K562 (cell line): Measurements from ENCODE around the gene POLR3K. TPM values are rescaled to one million over a fixed set of nuclear protein-coding genes. Genes with fewer than 3 reads are reported as not detected.

Experiments
- DACH1 ChIP-seq: fragments of 450-650 bp; IDR thresholded peaks from 2 replicates; pipeline ENCODE4 v1.6.1; 2018; ENCODE audit not compliant: partially characterized antibody
- ESRRA ChIP-seq: fragments of 450-650 bp; IDR thresholded peaks from 2 replicates; pipeline ENCODE4 v1.6.1; 2014; ENCODE audit warnings: low read depth, mild to moderate bottlenecking, moderate library complexity, borderline replicate concordance
- GTF3C2 ChIP-seq: IDR thresholded peaks from 3 replicates; pipeline ENCODE4 v1.6.1; 2011; ENCODE audit warnings: borderline replicate concordance, mild to moderate bottlenecking, moderate library complexity; ENCODE audit not compliant: insufficient read length; ENCODE audit errors: extremely low read depth
- HDAC8 ChIP-seq: fragments of 450-650 bp; IDR thresholded peaks from 2 replicates; pipeline ENCODE4 v1.6.1; 2016; ENCODE audit warnings: mild to moderate bottlenecking, missing genetic modification characterization, moderate library complexity, missing compliant biosample characterization
- RFX5 ChIP-seq: IDR thresholded peaks from 2 replicates; pipeline ENCODE4 v1.6.1; 2011; ENCODE audit warnings: low read depth, mild to moderate bottlenecking, improper control_type of control experiment, low read length
- TSHZ1 ChIP-seq: fragments of 250-450 bp; sonication (Bioruptor Pico); IDR thresholded peaks from 2 replicates; pipeline ENCODE4 v1.4.0; 2020; ENCODE audit warnings: mild to moderate bottlenecking, moderate library complexity
- ZBTB17 ChIP-seq: fragments of 450-650 bp; formaldehyde crosslinking; IDR thresholded peaks from 2 replicates; pipeline ENCODE4 v1.4.0; 2020; ENCODE audit warnings: mild to moderate bottlenecking
- ZNF175 ChIP-seq: fragments of 200-800 bp; sonication (Bioruptor generic); IDR thresholded peaks from 2 replicates; pipeline ENCODE4 v1.6.1; 2016; ENCODE audit warnings: low read depth, mild to moderate bottlenecking, missing genetic modification characterization, missing compliant biosample characterization
- polyA plus RNA-seq, 8 experiments: library from polyadenylated mRNA; depleted of rRNA in 4 of 8; stranded (reverse) in 5 of 8; unstranded in 3 of 8; fragments of >200 nt; fragmentation: Nextera tagmentation in 2 of 8; fragmentation: Illumina TruSeq in 1 of 8; extraction: Ambion mirVana in 2 of 8; extraction: Trizol in 1 of 8; gene quantifications; 2 replicates each; pipeline versions ENCODE4 v1.2.1 to v1.2.3, GENCODE V29; 2011 to 2014; ENCODE audit warnings: inconsistent platforms in 1 of 8, missing spikeins in 1 of 8
- total RNA-seq, 7 experiments: library from RNA; depleted of rRNA in 6 of 7; stranded (reverse); fragments of >200 nt in 6 of 7; fragmentation: Illumina TruSeq in 2 of 7; extraction: Trizol in 2 of 7; gene quantifications; 2 replicates each; pipeline versions ENCODE4 v1.2.1 to v1.2.3, GENCODE V29; 2011 to 2021; ENCODE audit warnings: low replicate concordance in 1 of 7
- TF ChIP-seq, protein P1 (sequence below), 2 experiments: fragments of 450-650 bp; formaldehyde crosslinking in 1 of 2; IDR thresholded peaks; 2 replicates each; pipeline versions ENCODE4 v1.4.0 to v1.6.1; 2014 to 2020; ENCODE audit warnings: mild to moderate bottlenecking in 2 of 2, borderline replicate concordance in 1 of 2, low read depth in 1 of 2
- TF ChIP-seq, protein P2 (sequence below): conservative IDR thresholded peaks from 2 replicates; pipeline ENCODE4 v1.6.1; 2011; ENCODE audit warnings: low read depth, mild to moderate bottlenecking, low read length; ENCODE audit not compliant: control insufficient read depth

POLR3K gene
- total and polyA plus RNA-seq, 9 of the 15 experiments (the other 6 are each of a cell fraction or from before 2014, with no cell fraction given) = 42.1 to 315 (median 86.7) TPM

GRCh38 chr16:77807-78443, 24.5 kb upstream of the POLR3K start, which contains the start of gene MPG (continued):
- TF ChIP-seq TSHZ1 = no peak
- TF ChIP-seq ZNF175 = no peak
- no peak for TF ChIP-seq HDAC8 (tag)
- no peak for TF ChIP-seq ESRRA
- no peak for TF ChIP-seq DACH1
- TF ChIP-seq GTF3C2 = no peak
- TF ChIP-seq ZBTB17 (CRISPR knock-in tag) = no peak
- TF ChIP-seq, protein P1, sequence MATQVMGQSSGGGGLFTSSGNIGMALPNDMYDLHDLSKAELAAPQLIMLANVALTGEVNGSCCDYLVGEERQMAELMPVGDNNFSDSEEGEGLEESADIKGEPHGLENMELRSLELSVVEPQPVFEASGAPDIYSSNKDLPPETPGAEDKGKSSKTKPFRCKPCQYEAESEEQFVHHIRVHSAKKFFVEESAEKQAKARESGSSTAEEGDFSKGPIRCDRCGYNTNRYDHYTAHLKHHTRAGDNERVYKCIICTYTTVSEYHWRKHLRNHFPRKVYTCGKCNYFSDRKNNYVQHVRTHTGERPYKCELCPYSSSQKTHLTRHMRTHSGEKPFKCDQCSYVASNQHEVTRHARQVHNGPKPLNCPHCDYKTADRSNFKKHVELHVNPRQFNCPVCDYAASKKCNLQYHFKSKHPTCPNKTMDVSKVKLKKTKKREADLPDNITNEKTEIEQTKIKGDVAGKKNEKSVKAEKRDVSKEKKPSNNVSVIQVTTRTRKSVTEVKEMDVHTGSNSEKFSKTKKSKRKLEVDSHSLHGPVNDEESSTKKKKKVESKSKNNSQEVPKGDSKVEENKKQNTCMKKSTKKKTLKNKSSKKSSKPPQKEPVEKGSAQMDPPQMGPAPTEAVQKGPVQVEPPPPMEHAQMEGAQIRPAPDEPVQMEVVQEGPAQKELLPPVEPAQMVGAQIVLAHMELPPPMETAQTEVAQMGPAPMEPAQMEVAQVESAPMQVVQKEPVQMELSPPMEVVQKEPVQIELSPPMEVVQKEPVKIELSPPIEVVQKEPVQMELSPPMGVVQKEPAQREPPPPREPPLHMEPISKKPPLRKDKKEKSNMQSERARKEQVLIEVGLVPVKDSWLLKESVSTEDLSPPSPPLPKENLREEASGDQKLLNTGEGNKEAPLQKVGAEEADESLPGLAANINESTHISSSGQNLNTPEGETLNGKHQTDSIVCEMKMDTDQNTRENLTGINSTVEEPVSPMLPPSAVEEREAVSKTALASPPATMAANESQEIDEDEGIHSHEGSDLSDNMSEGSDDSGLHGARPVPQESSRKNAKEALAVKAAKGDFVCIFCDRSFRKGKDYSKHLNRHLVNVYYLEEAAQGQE (IDR thresholded peaks at IDR 0.05; ENCODE audit: borderline replicate concordance) = peak; percentile 36
- TF ChIP-seq, protein P1 (CRISPR knock-in tag; IDR thresholded peaks at IDR 0.05; ENCODE audit: low read depth) = no peak; the same call in 1 of the 2 replicates
- no peak for TF ChIP-seq RFX5
- TF ChIP-seq, protein P2, sequence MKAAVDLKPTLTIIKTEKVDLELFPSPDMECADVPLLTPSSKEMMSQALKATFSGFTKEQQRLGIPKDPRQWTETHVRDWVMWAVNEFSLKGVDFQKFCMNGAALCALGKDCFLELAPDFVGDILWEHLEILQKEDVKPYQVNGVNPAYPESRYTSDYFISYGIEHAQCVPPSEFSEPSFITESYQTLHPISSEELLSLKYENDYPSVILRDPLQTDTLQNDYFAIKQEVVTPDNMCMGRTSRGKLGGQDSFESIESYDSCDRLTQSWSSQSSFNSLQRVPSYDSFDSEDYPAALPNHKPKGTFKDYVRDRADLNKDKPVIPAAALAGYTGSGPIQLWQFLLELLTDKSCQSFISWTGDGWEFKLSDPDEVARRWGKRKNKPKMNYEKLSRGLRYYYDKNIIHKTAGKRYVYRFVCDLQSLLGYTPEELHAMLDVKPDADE = no peak; the same call in 1 of the 2 replicates
